ENCODE results near the gene ACOT11.
"Not testable (repeated sequence)": the region's sequence is repeated elsewhere in the genome, so short reads cannot be mapped to it uniquely, and the experiment has no call there.

Gene ACOT11

GRCh38 chr1:54547601-54548388 lies at the start of gene ACOT11:
ACOT11 (plus strand) TSS chr1:54548228; CDS start chr1:54548310, 82 bp downstream.
- FAIRE-seq, result no peak

- no peak for FAIRE-seq
Measured at GRCh38 chr1:54498383-54499096, 49.5 kb upstream of the ACOT11 start.

- no peak for FAIRE-seq
Measured at GRCh38 chr1:54499097-54499359, 49.0 kb upstream of the ACOT11 start.

GRCh38 chr1:54499360-54500106 lies 48.5 kb upstream of the ACOT11 start:
- no peak for FAIRE-seq

- FAIRE-seq, result no peak
Measured at GRCh38 chr1:54500107-54500431, 48.0 kb upstream of the ACOT11 start.

- no peak for FAIRE-seq
Measured at GRCh38 chr1:54501849-54502248, 46.2 kb upstream of the ACOT11 start.

GRCh38 chr1:54502342-54502741 lies 45.7 kb upstream of the ACOT11 start:
- no peak for FAIRE-seq

GRCh38 chr1:54506594-54506993 lies 41.4 kb upstream of the ACOT11 start:
- FAIRE-seq, result no peak

GRCh38 chr1:54507033-54507870 lies 40.8 kb upstream of the ACOT11 start:
- FAIRE-seq, result no peak

GRCh38 chr1:54510715-54511270 lies 37.2 kb upstream of the ACOT11 start:
- FAIRE-seq, result no peak

GRCh38 chr1:54513921-54514580 lies 34.0 kb upstream of the ACOT11 start:
- FAIRE-seq, result not testable (repeated sequence)

- no peak for FAIRE-seq
Measured at GRCh38 chr1:54516249-54516920, 31.6 kb upstream of the ACOT11 start.

- FAIRE-seq, result no peak
Measured at GRCh38 chr1:54517496-54517895, 30.5 kb upstream of the ACOT11 start.

GRCh38 chr1:54518489-54518888 lies 29.5 kb upstream of the ACOT11 start:
- no peak for FAIRE-seq

GRCh38 chr1:54519709-54520108 lies 28.3 kb upstream of the ACOT11 start:
- no peak for FAIRE-seq

- FAIRE-seq, result no peak
Measured at GRCh38 chr1:54520631-54521321, 27.3 kb upstream of the ACOT11 start.

GRCh38 chr1:54526565-54526964 lies 21.5 kb upstream of the ACOT11 start:
- FAIRE-seq, result not testable (repeated sequence)

- FAIRE-seq, result no peak
Measured at GRCh38 chr1:54528613-54529012, 19.4 kb upstream of the ACOT11 start.

GRCh38 chr1:54532033-54532432 lies 16.0 kb upstream of the ACOT11 start:
- FAIRE-seq, result no peak

- FAIRE-seq, result not testable (repeated sequence)
Measured at GRCh38 chr1:54536656-54537055, 11.4 kb upstream of the ACOT11 start.

GRCh38 chr1:54537611-54538010 lies 10.4 kb upstream of the ACOT11 start:
- FAIRE-seq, result no peak
